Right forelimb (tissue), 1 donor: ENCODE data around the gene TEX26.

ENCODE experiments used
- DNase-seq: peaks from one replicate; pipeline ENCODE4 v3.0.0-alpha.2; 2018

Gene TEX26

DNA sequence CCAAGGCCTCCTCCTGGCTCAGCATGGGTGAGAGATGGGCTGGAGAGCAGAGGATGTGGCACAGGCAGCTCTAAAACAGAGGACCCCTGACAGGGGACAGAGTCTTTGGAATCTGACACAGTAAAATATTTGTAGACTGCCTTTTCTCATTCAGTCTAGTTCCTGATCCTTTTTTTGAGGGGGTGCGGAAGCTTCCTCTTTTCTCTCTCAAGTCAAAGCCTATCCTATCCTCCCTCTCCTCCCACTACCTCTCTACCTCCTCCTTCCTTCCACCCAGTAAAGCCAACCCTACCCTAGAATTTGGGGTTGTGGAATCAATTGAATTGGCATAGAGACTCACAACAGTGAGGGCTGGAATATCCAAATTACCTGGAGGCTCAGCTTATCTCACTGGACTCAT is 82.0 kb downstream of the TEX26 start:
- DNase-seq: no peak

DNA sequence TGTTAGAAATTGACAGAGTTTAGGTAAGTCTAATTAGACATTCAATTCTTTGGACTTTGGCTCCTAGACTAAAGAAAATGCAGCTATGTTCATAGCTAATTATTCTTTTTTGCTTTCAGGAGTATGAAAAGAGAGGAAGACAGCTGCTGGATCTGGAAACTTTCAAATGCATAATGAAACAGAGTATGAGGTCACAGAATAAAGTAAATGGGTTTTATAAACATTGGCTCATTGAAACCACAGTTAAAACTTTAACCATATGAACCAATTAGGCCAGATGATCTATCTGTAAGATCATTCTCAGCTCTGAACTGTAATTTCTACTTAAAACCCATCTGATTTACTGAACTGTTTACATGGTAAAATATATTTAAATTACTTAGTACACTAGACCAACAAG is 82.7 kb downstream of the TEX26 start:
- DNase-seq: no peak

DNA sequence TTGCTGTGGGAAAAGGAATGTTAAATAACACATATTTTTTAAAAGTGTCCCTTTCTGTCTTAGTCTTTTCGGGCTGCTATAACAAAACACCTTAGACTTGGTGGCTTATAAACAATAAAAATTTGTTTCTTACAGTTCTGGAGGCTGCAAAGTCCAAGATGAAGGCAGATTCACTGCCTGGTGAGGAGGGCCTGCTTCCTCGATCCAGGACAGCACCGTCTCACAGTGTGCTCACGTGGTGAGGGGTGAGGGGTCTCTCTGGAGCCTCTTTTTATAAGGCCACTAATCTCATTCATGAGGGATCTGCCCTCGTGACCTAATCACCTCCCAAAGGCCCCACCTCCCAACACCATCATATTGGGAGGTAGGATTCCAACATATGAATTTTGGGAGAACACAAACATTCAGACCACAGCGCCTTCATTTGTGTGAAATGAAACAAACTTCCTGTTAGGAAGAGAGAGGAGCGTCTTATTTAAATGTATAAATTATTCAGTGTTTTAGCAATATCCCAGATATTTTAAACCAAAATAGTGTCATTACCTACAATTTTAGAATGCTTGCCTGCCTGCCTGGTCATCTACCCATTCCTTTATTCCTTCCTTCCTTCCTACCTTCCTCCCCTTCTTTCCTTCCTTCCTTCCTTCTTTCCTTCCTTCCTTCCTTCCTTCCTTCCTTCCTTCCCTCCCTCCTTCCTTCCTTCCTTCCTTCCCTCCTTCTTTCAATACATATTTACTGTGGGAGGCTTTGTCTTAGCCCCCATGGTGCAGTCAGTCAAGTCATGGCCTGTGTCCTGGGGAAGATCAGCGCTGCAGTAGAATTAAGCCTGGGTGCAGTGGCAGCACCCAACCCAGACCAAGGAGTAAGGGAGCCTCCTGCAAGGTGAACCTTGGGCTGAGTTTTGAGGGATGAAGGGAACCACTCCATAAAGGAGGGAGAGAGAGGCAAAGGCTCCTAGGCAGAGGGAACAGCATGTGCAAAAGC is 84.2 kb downstream of the TEX26 start:
- DNase-seq: no peak

- no peak for DNase-seq
These were observed 86.1 kb downstream of the TEX26 start for GRCh38 chr13:31018511-31018910.

GRCh38 chr13:31020996-31021395 is 88.5 kb downstream of the TEX26 start:
- DNase-seq: no peak

DNA sequence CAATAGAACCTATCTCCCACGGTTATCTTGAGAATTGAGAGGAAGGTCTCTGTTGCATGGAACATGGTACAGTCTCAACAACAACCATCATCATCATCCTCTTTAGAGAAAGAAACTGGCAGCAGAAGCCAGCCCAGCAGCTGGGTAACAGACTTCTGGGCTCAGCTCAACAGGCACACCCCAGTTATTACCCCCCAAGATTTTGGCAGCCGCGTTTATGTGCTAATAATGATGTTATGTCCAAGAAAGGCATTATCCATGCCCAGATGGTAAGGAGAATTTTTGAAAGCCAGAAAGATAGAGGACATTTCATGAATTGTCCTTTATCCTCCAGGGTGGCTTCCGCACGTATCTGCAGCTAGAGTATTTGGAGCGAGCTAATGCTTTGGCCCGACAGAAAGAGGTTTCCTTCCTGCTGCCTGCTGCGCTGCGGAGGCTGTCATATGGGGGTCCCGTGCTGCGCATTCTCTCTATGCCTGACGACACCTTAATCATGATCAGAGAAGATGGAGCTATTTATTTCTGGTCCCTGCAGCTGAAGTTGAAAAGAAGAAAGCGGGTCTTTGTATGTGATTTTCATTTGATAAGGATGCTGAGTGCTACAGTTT is 89.9 kb downstream of the TEX26 start:
- DNase-seq: no peak

DNA sequence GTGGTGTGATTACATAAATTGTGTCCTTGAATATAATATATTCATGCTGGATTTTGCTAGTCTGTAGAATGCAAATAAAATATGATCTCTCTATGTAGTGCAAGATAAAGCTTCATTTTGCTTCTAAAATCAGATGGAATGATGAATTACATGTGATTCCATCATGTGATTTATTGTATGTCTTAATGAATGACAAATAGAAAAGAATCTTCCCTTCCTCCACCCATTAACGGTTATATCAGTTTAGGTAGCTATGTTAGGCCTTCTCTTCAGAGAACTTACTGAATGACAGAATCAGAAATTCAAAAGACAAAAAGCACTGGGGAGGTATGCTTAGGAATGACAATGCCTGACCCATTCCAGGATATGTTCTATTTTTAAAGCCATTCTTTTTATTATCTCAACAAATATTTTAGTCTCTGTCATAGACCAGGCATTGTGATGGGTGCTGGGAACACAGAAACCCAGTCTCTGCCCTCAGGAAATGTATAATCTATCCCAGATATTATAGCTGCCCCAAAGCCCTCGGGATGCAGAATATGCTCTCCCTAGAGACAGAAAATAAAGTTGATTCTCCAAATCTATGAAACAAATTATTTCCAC is 90.6 kb downstream of the TEX26 start:
- no peak for DNase-seq
